Stimulated activated CD4-positive, alpha-beta T cell treated with anti-CD3 and anti-CD28 coated beads, TNF-alpha, amount 100 ng/mL, for 4 hours (primary cell): ENCODE data around the gene APOBEC3B.
A peak's percentile ranks its signal among the peaks of the same experiment; 100 is the strongest.
"Not testable (repeated sequence)": the region's sequence is repeated elsewhere in the genome, so short reads cannot be mapped to it uniquely, and the experiment has no call there.

Experiments used
- DNase-seq, 3 experiments: peaks; one replicate each; pipeline ENCODE4 v3.0.0-alpha.2; 2020; ENCODE audit warnings: low read depth in 3 of 3

The APOBEC3B gene

GRCh38 chr22:38967451-38968450 lies 14.4 kb upstream of the APOBEC3B start:
- DNase-seq, result no peak

- DNase-seq, result no peak
Measured at GRCh38 chr22:38968801-38969200, 13.3 kb upstream of the APOBEC3B start.

- no peak for DNase-seq
Measured at GRCh38 chr22:38970551-38970950, 11.6 kb upstream of the APOBEC3B start.

- no peak for DNase-seq
Measured at GRCh38 chr22:38971202-38971601, 10.9 kb upstream of the APOBEC3B start.

- DNase-seq, result no peak
Measured at GRCh38 chr22:38971791-38972190, 10.4 kb upstream of the APOBEC3B start.

- no peak for DNase-seq
Measured at GRCh38 chr22:38972558-38972957, 9.6 kb upstream of the APOBEC3B start.

GRCh38 chr22:38973289-38974169 lies 8.6 kb upstream of the APOBEC3B start:
- DNase-seq, result peak in 1 of 3 experiments; percentile 31

GRCh38 chr22:38974170-38974825 lies 7.8 kb upstream of the APOBEC3B start:
- DNase-seq, result no peak

GRCh38 chr22:38974826-38975175 lies 7.3 kb upstream of the APOBEC3B start:
- no peak for DNase-seq

GRCh38 chr22:38977289-38977688 lies 4.9 kb upstream of the APOBEC3B start:
- not testable (repeated sequence) for DNase-seq

- not testable (repeated sequence) for DNase-seq
Measured at GRCh38 chr22:38980587-38980986, 1.6 kb upstream of the APOBEC3B start.

- DNase-seq, result no peak
Measured at GRCh38 chr22:38981005-38981991, 849 bp upstream of the APOBEC3B start.

- DNase-seq, result no peak
Measured at GRCh38 chr22:38984224-38984623, 2.1 kb downstream of the APOBEC3B start.

- DNase-seq, result peak; percentile 51 to 71 (median 55)
Measured at GRCh38 chr22:38984784-38985757, 2.9 kb downstream of the APOBEC3B start.

- DNase-seq, result no peak
Measured at GRCh38 chr22:38986629-38987028, 4.5 kb downstream of the APOBEC3B start.

GRCh38 chr22:38987171-38987895 lies 5.2 kb downstream of the APOBEC3B start:
- no peak for DNase-seq

- DNase-seq, result no peak
Measured at GRCh38 chr22:38989466-38989865, 7.3 kb downstream of the APOBEC3B start.

- DNase-seq, result not testable (repeated sequence)
Measured at GRCh38 chr22:38992871-38993371, 10.8 kb downstream of the APOBEC3B start.

GRCh38 chr22:38996105-38996504 lies 14.0 kb downstream of the APOBEC3B start:
- DNase-seq, result no peak
